Nephron (organoid): ENCODE data around the gene DCAKD.
A peak's percentile ranks its signal among the peaks of the same experiment; 100 is the strongest.
"Not testable (repeated sequence)": the region's sequence is repeated elsewhere in the genome, so short reads cannot be mapped to it uniquely, and the experiment has no call there.

Experiments used
- H3K27ac Mint-ChIP-seq, 3 experiments: 2 replicates each; pipeline ENCODE4 v1.8.0; 2020; ENCODE audit warnings: mixed read lengths in 3 of 3, mild to moderate bottlenecking in 2 of 3, moderate library complexity in 1 of 3
- H3K27me3 Mint-ChIP-seq: 2 replicates; pipeline ENCODE4 v1.8.0; 2021; ENCODE audit warnings: low read depth, mild to moderate bottlenecking, moderate library complexity, mixed read lengths
- H3K36me3 Mint-ChIP-seq: 2 replicates; pipeline ENCODE4 v1.8.0; 2020; ENCODE audit warnings: low read depth, mixed read lengths
- H3K4me1 Mint-ChIP-seq: 2 replicates; pipeline ENCODE4 v1.8.0; 2020; ENCODE audit warnings: mixed read lengths
- H3K4me3 Mint-ChIP-seq, 3 experiments: 2 replicates each; pipeline ENCODE4 v1.8.0; 2020; ENCODE audit warnings: mild to moderate bottlenecking in 3 of 3, mixed read lengths in 3 of 3, moderate library complexity in 2 of 3
- H3K9me3 Mint-ChIP-seq: 2 replicates; pipeline ENCODE4 v1.8.0; 2020; ENCODE audit warnings: mixed read lengths
- CTCF ChIP-seq, 3 experiments: fragments of 200-600 bp; sonication (generic); IDR thresholded peaks; one replicate each; pipeline ENCODE4 v1.5.0; 2021; ENCODE audit warnings: antibody characterized with exemption in 3 of 3; ENCODE audit not compliant: unreplicated experiment in 3 of 3

DCAKD gene

GRCh38 chr17:45060797-45061605, 9.6 kb upstream of the DCAKD start, which contains the start of gene NMT1:
TSS of gene NMT1 (plus strand) at chr17:45061317. CDS start at chr17:45061330, 13 bp downstream.
- peak within 1 kb of the TSS; percentile 94 to 95 (median 94) for H3K4me3 Mint-ChIP-seq
- H3K4me1 Mint-ChIP-seq, result peaks cover 11% of the 10 kb centered on the region
- H3K9me3 Mint-ChIP-seq, result no peaks in the 10 kb centered on the region
- peak within 1 kb of the TSS; percentile 88 to 95 (median 94) for H3K27ac Mint-ChIP-seq
- H3K36me3 Mint-ChIP-seq, result peaks cover 4% of the 10 kb centered on the region
- no peak for TF ChIP-seq CTCF (IDR thresholded peaks at IDR 0.05; ENCODE audit: unreplicated experiment in 3 of 3)
- no peaks in the 10 kb centered on the region for H3K27me3 Mint-ChIP-seq

- no peaks in the 10 kb centered on the region for H3K27me3 Mint-ChIP-seq
- peak overlapping the region; percentile 88 to 95 (median 94) for H3K27ac Mint-ChIP-seq
- H3K4me1 Mint-ChIP-seq, result peaks cover 11% of the 10 kb centered on the region
- H3K4me3 Mint-ChIP-seq, result peak overlapping the region; percentile 94 to 95 (median 94)
- H3K36me3 Mint-ChIP-seq, result peaks cover 6% of the 10 kb centered on the region
- H3K9me3 Mint-ChIP-seq, result no peaks in the 10 kb centered on the region
- TF ChIP-seq CTCF (IDR thresholded peaks at IDR 0.05; ENCODE audit: unreplicated experiment in 3 of 3), result no peak
Observed at GRCh38 chr17:45060382-45060796, 9.0 kb upstream of the DCAKD start.

- Mint-ChIP-seq H3K27me3 (no peaks in the 10 kb centered on the region), H3K4me3 (peak overlapping the region; percentile 74 to 87 (median 84)), H3K9me3 (no peaks in the 10 kb centered on the region), H3K27ac (peak overlapping the region; percentile 81 to 85 (median 82)), H3K36me3 (peaks cover 4% of the 10 kb centered on the region), H3K4me1 (peaks cover 8% of the 10 kb centered on the region)
- TF ChIP-seq CTCF (IDR thresholded peaks at IDR 0.05; ENCODE audit: unreplicated experiment in 3 of 3), result no peak
Observed at GRCh38 chr17:45052052-45052772, 780 bp upstream of the DCAKD start.

GRCh38 chr17:45051720-45052051, 254 bp upstream of the DCAKD start:
- H3K27me3 Mint-ChIP-seq, H3K9me3 Mint-ChIP-seq, H3K36me3 Mint-ChIP-seq, H3K27ac Mint-ChIP-seq: not testable (repeated sequence)
- H3K4me1 Mint-ChIP-seq, result peaks cover 10% of the 10 kb centered on the region
- peak overlapping the region in 1 of 3 experiments; percentile 84 for H3K4me3 Mint-ChIP-seq

GRCh38 chr17:45050481-45051059, 862 bp downstream of the DCAKD start:
- H3K4me3 Mint-ChIP-seq, result peak overlapping the region; percentile 90 to 99 (median 93)
- peaks cover 13% of the 10 kb centered on the region for H3K4me1 Mint-ChIP-seq
- H3K27me3 Mint-ChIP-seq, result no peaks in the 10 kb centered on the region
- H3K27ac Mint-ChIP-seq, result peak overlapping the region; percentile 96
- no peaks in the 10 kb centered on the region for H3K9me3 Mint-ChIP-seq
- peaks cover 6% of the 10 kb centered on the region for H3K36me3 Mint-ChIP-seq
- TF ChIP-seq CTCF (IDR thresholded peaks at IDR 0.05; ENCODE audit: unreplicated experiment in 3 of 3), result no peak
